Effector CD8-positive, alpha-beta T cell (primary cell): ENCODE results near the gene PIEZO2.
"Not testable (repeated sequence)": the region's sequence is repeated elsewhere in the genome, so short reads cannot be mapped to it uniquely, and the experiment has no call there.

Experiments used
- DNase-seq: peaks from one replicate; lab custom pipeline; 2025; lab: John Stamatoyannopoulos, UW

PIEZO2 gene

DNA sequence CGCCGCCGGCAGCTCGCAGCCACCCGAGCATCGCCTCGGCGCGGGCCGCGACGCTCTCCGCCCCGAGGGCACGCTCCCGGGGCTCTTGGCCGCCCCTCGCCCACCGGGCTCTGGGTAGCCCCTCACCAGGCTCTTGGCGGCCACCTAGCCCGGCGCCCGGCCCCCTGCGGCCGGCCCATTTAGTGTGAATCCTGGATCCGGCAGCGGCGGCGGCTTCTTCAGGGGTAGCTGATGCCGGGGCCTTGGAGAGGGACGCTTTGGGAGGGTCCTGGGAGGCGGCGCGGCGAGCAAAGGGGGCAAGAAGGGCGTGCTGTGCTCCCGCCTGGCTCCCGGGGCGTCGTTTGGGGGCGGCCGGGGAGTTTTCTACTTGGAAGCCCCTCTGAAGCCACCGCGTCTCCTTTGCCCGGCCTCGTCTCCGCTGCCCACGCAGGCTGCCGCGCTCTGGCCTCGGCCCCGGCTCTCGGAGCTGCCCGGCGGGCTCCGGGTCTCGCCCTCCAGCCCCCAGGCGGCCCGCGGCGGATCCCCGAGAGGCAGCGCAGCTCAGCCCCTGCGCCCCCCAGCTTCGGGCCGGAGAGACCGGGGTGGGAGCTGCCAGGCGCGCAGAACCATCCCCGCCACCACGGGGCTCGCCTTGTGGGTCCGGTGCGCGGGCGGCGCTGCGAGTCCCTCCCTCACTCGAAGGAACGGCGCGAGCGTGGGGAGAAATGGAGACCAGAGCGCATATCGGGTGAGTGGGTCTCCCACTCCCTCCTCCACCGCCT is 509 bp downstream of the PIEZO2 start:
- no peak for DNase-seq

DNA sequence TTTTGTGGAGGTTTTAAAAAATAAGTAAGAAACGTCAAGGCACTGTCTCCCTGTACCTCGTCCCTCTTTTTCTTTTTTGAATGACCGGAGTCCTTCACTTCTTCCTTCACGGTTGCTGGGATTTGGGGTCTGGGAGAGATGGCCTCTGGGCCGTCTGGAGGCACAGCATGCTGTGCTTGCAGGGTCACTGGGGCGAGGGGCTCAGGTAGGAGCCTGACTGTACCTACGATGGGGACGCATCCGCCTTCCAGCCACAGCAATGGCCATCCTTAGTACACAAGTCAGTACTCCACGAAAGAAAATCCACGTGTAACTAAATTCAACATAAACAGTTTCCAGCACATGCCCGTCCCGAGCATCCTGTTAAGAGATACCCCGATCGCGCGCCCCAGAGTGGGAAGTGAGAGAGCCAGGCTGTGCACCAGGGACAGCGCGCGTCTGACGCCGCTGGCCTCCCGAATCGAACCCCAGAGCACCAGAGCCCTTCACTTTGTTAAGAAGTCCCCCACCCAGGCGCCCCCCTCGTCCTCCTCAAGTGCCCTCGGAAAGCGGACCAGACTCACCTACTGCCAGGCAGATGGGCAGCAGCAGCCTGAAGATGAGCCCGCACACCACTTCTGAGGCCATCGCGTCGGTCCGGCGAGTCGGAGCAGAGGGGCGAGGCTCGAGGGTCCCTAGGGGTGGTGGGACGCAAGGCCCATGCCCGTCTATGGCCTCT is 1.2 kb downstream of the PIEZO2 start:
- no peak for DNase-seq

DNA sequence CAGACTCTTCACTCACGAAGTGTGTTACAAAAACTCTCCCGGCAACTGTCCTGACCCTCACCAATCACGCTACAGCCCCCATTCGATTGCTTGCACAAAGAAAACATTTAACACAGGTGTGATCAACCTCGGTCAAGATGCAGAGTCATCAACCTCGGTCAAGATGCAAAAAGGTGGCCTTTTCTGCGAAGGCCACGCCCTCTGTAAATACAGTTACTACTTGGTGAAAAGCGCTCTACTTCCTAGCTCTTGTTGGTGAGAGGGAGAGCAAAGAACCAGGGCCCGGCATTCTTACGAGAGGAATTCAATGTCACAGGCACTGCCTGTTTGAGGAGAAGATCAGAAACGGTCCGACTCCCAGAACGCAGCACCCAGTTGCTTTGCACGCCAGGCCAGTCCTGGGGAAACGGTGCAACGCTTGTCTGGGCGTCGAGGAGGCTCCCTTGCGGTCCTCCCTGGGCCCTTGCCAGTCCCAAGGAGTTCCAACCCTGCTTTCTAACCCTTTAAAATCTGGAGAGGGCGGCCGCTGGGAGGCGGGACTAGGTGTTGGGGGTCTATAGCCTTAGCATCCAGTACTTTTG is 1.9 kb downstream of the PIEZO2 start:
- no peak for DNase-seq

DNA sequence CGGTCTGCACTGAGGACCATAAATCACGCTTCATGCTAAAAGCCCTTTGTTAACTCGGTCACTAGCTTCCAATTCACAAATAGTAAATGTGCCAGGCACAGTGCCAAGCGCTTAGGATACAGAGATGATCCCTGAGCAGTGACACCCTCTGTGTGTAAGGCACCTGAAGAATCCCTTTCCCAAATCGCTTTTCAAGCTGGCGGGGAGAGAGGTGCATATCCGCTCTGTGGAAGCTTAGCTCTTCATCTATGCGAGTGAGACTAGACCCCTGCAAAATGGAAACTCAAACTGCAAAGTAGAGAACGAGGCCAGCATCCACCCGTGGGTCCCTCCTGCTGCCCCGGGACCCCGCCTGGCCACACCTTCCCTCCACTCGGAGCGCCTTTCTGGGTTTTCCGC is 2.4 kb downstream of the PIEZO2 start:
- no peak for DNase-seq

DNA sequence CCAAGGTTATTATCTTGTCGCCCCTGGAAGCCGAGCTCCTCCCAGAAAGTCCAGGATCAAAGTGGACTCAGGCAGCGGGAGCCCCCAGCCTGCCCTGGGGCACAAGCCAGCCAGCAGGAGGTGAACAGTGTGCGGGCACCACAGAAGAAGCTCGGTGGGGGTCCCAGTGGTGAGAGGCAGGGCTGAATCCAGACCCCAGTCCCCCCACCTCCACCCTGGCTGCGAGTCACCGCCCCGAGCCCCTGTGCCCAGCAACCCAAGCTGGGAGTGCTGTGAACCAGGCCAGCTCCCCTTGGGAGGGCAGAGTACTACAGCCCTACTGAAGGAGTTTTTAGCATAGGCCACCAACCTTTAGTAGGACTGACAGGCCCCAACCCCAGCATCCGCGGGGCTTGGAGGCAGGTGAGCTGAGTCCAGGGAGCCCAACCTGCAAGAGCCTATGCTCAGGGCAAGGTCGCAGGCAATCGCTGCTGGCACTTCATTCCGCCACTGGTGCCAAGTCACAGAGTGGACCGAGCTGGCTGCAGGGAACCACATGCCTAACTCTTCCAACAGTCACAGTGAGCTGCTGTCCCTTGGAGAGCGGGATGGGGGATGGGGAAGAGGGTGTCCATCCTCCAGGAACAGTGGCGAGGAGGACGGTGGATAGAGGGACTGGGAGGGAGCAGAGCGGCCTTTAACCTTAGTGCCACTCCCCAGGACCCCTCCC is 3.0 kb downstream of the PIEZO2 start:
- DNase-seq = no peak

DNA sequence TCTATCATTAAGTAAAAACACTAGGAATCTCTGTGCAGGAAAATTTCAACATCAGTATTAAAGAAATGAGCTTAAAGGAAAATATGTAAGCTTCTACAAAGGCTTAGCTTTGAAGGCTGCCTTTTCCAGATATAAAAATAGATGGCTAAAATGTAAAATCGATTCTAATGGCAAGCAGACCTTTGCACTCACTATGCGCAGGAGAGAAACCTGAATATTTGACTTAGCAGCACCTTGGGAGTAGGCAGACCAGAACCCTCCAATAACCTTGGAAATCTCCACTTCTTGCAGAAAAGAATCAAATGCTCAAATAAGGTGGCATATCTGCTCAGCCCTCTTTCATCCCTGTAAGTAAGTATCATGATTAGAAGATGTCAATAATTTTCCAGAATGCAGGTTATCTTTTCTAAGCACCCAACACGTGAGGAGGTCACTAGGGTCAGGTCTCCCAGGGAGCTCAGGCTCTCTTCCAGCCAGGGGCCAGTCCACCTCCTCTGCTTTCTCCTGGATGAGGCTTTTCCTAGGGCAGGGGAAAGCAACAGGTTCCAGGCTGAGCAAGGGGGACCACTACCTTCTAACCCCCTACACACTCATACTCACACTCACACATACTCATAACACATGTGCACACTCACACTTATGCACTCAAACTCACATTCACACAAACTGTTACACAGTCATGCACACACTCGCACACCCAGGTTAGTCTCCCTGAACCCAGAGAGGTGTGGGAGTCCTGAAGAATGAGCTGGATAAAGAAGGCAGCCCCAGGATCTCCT is 3.8 kb downstream of the PIEZO2 start:
- no peak for DNase-seq

DNA sequence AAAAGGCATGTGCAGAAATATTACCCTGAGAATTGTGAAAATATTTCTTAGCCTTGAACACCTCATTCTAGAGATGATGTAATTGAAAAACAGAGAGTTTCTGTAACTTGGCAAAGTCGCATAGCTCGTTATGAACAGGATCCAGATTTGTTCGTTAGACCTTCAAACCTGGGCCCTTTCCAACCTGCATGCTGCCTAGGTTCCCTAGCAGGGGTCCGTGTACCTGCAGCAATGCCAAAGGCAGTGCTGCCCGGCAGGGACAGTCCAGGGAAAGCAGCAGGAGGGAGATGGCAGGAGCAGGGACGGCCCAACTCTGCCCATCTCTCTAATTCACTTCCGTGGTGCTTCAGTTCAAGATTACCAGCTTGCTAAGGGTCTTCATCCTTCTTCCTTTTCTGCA is 12.0 kb downstream of the PIEZO2 start:
- no peak for DNase-seq

DNA sequence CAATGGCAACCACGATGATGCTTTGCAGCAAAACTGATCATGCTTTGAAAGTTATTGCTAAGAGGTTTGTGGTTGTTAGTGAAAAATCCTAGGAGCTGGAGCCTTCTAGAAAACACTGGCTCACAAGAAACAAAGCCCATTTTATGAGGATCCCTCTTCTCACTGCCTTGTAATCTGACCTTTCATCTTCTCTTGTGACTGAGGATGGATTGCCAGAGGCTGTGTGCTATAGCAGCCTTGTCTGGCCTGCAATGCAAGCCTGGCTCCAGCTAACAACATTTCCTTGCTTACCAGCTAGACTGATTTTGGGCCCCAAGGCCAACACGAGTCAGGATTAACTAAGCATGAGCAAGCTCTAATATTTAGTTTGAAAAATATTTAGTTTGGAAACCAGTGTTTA is 13.1 kb downstream of the PIEZO2 start:
- no peak for DNase-seq

DNA sequence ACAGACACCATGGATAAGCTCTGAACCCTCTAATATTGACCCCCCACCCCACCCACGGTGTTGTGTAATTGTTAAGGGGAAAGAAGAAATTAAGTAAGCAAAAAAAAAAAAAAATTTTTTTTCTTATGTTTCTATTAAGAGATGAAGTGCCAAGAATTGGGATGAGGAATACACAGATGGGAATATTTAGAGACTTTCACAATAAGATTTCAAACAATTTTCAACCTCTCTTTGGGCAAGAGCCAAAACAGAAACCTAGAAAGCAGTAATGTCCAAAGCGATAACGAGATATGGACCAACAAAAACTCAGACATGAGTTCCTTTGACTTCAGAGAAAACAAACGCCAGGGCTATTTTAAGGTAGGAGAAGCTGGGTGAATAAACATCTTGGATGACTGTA is 14.4 kb downstream of the PIEZO2 start:
- DNase-seq = no peak

DNA sequence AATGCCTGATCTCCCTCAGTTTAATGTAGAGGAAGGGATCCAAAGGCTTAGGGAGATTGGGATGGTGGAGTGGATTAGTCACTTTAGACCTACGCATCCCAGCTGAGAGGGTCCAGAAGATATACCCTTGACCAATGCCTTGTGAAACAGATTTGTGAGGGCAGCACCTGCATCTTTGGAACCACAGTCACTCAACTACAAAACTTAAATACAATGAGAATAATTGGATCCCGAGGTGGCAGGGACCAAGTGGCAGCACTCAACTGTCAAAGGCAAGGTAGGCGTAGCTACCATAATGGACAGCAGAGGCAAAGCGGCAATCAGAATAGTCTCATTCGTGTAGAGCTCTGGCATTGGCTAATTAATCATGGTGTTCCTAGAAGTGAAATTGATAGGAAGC is 20.3 kb downstream of the PIEZO2 start:
- DNase-seq = not testable (repeated sequence)

DNA sequence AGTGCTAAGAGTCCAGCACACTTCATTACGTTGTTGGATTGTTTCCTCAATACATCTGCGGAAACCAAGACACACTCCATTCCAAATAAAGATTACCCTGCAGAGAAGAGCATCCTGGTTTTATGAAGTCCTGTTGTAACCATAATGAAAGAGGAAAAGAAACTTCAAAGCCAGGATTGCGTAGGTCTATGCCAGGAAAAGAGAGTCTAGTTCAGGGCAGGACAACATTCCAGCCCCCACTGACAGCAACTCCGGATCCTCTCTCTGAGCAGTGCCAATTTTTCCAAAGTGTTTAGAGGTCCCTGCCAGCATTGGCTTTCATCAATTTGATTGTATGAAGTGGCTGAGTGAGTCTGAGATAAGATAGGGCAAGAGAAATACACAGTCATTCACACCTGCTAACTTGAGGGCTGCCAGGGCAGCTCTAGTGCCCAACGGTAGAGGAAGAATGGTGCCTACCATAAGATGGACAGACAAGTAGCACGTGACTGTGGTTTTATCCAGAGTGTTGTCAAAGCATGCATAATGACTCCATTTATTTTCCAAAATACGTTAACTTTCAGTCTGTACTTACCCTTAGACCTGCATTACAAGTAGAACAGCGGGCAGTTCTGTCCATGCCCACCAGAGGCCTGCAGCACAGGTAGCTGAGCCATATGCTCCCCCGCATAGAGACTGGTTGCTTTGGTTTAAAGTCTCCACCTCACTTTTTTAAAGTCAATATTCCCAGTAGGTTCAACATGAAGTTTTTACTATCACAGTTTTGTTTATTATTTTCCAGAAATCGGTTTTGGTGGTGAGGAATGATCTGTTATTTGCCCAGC is 23.7 kb downstream of the PIEZO2 start:
- DNase-seq = no peak

DNA sequence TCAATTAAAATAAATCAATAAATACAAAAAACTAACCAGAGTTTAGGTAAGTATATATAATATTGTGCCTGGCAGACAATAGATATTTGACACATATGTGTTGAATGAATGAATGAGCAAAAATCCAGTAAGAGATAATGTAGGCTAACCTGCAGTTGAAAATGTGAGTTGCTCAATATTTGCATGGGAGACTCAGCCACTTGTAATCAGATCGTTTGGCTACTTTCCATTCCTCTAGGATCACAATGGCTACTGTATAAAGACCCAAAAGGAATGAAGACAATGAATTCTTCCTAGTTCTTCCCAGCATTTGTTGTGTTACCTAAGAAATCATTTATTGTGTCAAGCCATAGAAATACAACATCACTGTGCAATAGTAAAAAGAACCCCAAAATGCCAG is 25.3 kb downstream of the PIEZO2 start:
- no peak for DNase-seq

DNA sequence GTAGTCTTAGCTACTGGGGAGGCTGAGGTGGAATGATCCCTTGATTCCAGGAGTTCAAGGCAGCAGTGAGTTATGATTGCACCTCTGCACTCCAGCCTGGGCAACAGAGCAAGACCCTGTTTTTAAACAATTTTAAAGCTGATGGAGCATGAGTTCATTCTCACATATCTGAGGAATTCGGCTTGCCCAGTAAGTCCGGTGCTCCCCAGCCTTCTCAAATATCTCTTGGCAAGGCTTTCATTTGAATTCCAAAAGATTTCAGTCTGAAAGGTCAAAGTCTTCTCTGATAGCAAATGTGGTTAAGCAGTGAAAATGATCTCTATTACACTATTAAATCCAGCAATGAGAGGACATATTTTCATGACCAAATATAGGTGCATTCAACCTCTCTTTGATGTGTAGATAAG is 27.9 kb downstream of the PIEZO2 start:
- DNase-seq = no peak

DNA sequence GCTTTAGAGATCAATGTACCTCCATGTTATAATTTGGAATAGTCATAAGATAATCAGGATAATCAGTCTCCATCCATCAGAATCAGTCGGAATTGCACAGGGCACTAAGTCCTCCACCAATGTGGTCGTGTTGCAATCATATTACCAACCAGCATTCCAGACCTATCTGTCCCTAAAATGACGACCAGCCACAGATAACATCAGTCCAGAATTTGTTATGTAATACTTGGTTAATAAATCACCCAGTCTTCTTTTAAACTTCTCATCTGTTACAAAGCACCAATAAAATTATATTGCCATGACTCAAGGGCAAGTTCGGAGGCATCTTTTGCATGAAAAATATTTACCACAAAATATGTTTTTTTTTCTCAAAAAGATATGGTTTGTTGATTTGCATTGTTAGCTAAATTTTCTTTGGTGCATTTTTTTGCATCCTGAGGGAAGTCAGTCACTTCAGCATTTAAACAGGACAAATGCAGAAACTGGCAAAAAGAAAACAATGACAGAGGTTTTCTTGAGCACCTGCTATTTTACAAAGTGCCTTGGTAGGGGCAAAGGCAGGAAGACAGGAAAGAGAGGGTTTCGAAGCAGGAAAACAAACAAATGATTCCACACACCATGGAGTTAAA is 29.3 kb downstream of the PIEZO2 start:
- DNase-seq = no peak

DNA sequence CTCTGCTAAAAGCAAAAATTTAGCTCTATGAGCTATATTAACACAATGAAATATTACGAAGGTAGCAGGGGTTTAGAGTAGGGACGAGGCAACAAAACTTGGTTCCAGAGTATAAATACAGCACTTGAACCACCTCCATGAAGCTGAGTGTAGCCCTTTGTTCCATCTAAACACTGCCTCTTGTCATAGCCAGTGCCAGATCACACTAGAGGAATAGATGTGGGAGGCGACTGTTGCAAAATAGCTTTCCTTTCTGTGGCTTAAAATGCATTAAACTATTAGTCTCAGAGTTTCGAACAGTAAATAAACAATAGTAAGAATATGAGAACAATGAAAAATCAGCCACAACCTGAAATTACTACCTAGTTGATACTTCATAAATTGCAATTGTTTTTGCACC is 29.8 kb downstream of the PIEZO2 start:
- no peak for DNase-seq

DNA sequence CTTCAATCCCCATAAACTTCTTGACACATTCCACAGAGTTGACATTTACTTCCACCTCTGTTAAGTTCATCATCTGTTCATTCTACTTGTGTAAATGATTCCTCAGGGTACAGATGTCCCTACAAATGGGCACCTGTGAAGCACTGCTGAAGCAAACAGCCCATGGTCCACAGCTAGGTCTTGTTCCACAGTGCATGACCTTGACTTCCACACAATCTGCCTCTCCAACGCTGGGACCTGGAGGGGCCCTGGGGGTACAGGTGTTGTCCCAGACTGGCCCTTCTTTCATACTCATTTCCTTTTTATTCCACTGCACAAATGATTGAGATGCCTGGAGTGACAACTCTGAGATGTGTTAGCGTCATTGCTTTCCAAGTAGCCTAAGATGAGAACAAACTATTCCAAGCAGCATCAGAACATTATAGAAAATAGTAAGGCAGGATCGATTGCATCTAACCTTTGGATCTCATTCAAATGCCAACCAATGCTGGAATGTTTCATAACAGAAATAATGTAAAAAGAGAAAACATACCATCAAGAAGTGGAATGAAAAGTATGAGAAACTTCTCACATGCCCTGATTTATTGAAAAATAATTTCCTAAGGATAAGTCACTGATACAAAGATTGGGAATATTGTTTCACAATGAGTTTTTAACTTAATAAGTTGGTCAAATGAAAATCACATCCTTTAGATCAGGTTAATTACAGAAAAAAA is 31.2 kb downstream of the PIEZO2 start:
- DNase-seq = no peak

DNA sequence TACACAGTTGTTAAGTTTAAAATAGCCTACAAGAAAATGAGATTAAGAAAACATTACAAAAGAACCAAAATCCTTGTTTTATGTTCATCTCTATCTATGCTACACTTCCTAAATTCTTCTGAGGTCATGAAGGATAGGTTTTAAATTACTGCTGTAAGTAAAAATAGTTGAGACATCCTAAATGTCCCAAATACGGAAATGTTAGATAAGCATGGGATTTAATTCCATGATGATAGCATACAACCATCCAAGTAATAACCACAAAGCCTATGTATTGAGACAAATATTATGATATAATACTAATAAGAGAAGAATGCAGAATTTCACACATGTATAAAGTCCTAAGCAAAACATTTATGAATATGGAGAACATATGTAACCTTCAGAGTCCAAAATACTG is 34.1 kb downstream of the PIEZO2 start:
- no peak for DNase-seq

DNA sequence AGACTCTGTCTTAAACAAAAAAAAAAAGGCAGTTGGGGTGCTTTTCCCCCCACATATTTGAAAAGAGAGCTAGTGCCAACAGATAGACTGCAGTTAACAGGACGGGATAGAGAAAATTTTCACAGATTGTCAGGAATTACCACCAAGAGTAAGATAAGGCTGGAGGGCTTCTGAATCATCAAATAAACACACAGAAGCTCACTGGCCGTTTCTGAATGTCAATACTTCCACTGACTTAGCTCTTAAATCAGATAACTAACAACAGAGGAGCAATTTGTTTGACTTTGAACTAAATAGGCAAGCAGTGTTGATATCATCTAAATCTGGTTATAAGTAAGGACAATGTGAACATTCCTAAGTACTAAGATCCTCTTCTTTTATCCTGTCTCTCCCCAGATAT is 34.7 kb downstream of the PIEZO2 start:
- no peak for DNase-seq

DNA sequence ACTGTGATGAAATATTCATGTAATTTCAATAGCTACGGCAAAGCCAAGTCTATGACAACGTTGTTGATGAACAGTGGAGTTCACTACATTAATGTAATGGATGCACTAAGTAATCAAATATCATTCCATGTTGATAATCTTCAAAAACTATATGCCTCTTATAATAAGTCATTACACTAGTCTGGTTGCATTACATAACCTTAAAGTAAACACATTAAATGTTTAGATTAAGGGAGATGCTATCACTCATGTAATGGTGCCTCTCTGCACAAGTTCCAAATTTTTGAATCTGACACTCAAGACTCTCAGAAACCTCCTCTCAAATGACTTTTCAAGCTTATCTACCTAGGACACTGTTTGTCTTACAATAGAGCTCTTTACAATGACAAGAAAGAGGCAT is 35.4 kb downstream of the PIEZO2 start:
- no peak for DNase-seq

DNA sequence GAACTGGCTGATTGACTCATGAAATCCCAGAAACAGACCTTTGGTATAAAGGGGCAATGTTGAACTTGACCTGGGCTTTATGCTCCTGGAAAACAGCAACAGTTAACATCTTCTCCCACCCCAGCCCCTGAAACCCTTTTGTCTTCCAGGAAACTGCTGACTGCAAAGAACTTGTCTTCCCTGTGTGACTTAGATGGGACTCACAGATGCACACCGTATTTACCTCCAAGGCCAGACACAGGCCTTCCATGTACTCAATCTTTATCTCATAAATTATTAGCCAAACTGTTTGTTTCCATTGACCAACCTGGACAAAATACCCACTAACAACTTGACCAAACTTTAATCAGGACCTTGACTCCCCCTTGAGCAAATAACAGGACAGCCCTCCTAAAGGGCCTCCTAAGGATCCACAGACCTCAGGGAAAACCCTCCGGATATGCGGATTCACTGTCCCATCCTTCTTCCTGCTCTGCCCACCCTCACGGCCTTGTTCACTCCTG is 36.3 kb downstream of the PIEZO2 start:
- DNase-seq = no peak
